ENCODE data around the gene STIMATE.

DNA sequence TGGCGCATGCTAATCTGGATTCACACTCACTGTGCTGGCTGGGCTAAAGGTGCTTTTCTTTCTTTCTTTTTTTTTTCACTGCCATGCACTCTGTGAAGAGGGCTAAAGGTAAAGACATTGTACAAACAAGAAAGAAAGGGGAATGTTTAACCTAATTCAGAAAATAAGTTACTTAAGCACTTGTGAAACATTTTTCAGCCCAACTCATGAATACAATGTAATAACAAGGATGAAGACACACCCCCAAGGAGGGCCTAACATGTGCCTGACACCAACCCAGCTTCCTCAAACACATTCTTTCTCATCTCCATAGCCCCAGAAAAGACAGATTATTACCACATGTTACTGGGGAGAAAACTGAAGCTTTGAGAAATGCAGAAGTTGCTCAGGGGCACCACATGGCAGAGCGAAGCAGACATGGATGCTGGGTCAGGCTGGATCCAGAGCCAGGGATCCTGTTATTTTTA is 5.7 kb downstream of the STIMATE start:
- TF ChIP-seq, protein P1, sequence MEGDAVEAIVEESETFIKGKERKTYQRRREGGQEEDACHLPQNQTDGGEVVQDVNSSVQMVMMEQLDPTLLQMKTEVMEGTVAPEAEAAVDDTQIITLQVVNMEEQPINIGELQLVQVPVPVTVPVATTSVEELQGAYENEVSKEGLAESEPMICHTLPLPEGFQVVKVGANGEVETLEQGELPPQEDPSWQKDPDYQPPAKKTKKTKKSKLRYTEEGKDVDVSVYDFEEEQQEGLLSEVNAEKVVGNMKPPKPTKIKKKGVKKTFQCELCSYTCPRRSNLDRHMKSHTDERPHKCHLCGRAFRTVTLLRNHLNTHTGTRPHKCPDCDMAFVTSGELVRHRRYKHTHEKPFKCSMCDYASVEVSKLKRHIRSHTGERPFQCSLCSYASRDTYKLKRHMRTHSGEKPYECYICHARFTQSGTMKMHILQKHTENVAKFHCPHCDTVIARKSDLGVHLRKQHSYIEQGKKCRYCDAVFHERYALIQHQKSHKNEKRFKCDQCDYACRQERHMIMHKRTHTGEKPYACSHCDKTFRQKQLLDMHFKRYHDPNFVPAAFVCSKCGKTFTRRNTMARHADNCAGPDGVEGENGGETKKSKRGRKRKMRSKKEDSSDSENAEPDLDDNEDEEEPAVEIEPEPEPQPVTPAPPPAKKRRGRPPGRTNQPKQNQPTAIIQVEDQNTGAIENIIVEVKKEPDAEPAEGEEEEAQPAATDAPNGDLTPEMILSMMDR (conservative IDR thresholded peaks at IDR 0.05) = no peak
- no peak for TF ChIP-seq ZFX (IDR thresholded peaks at IDR 0.05)
